Breast epithelium (tissue), 4 donors: ENCODE measurements around the gene FZR1. TPM values are rescaled to one million over a fixed set of nuclear protein-coding genes. Genes with fewer than 3 reads are reported as not detected.
"Not testable (repeated sequence)": the region's sequence is repeated elsewhere in the genome, so short reads cannot be mapped to it uniquely, and the experiment has no call there.

Experiments used
- DNase-seq, 2 donors: peaks; one replicate each; pipeline ENCODE4 v3.0.0-alpha.2; 2019; ENCODE audit warnings: low spot score in 2 of 2
- H3K27ac ChIP-seq, 2 donors: fragments of 200-600 bp; sonication (generic) in 1 of 2; one replicate each; pipeline ENCODE4 v1.5.1; 2016 to 2019; ENCODE audit warnings: mild to moderate bottlenecking in 1 of 2
- H3K27me3 ChIP-seq, 2 donors: fragments of 200-600 bp; sonication (generic) in 1 of 2; one replicate each; pipeline versions ENCODE4 v1.5.1 to v1.6.0; 2017 to 2019; ENCODE audit warnings: control low read depth in 1 of 2, mild to moderate bottlenecking in 1 of 2
- H3K36me3 ChIP-seq: fragments of 200-600 bp; one replicate; pipeline ENCODE4 v1.5.1; 2019
- H3K4me1 ChIP-seq, 2 donors: fragments of 200-600 bp; sonication (generic); one replicate each; pipeline ENCODE4 v1.5.1; 2016 to 2019; ENCODE audit warnings: control low read depth in 1 of 2
- H3K4me3 ChIP-seq, 3 donors: fragments of 200-600 bp; sonication (generic); 1 replicate in 2 of 3; 2 replicates in 1 of 3; pipeline ENCODE4 v1.5.1; 2016 to 2019; ENCODE audit warnings: mild to moderate bottlenecking in 3 of 3, moderate library complexity in 2 of 3
- H3K9me3 ChIP-seq, 2 donors: fragments of 200-600 bp; sonication (generic) in 1 of 2; one replicate each; pipeline ENCODE4 v1.5.1; 2016 to 2019; ENCODE audit warnings: control low read depth in 1 of 2
- CTCF ChIP-seq, 3 donors: fragments of 450-650 bp; IDR thresholded peaks; one replicate each; pipeline ENCODE4 v1.5.1; 2016 to 2017; ENCODE audit warnings: antibody characterized with exemption in 3 of 3, mild to moderate bottlenecking in 3 of 3, moderate library complexity in 3 of 3
- POLR2A ChIP-seq: fragments of 450-650 bp; IDR thresholded peaks from one replicate; pipeline ENCODE4 v1.6.1; 2016; ENCODE audit warnings: antibody characterized with exemption, mild to moderate bottlenecking, moderate library complexity
- POLR2AphosphoS5 ChIP-seq, 3 donors: sonication (generic); formaldehyde crosslinking; IDR thresholded peaks; one replicate each; pipeline ENCODE4 v1.6.1; 2017; ENCODE audit warnings: antibody characterized with exemption in 3 of 3
- intact Hi-C: fragments of 100-400 bp; cut with DNase I; formaldehyde crosslinking; loops from one replicate; pipeline ENCODE4 v1.15.1; 2023; ENCODE audit warnings: low total_unique reads
- total RNA-seq, 3 donors: library from RNA; depleted of rRNA; stranded (reverse); fragments of >200 nt; gene quantifications; one replicate each; pipeline ENCODE4 v1.1.0, GENCODE V29; 2016

Gene FZR1
- total RNA-seq, 3 donors from 2014 or later, result 15.8 to 28.7 (median 26.5) TPM

DNA sequence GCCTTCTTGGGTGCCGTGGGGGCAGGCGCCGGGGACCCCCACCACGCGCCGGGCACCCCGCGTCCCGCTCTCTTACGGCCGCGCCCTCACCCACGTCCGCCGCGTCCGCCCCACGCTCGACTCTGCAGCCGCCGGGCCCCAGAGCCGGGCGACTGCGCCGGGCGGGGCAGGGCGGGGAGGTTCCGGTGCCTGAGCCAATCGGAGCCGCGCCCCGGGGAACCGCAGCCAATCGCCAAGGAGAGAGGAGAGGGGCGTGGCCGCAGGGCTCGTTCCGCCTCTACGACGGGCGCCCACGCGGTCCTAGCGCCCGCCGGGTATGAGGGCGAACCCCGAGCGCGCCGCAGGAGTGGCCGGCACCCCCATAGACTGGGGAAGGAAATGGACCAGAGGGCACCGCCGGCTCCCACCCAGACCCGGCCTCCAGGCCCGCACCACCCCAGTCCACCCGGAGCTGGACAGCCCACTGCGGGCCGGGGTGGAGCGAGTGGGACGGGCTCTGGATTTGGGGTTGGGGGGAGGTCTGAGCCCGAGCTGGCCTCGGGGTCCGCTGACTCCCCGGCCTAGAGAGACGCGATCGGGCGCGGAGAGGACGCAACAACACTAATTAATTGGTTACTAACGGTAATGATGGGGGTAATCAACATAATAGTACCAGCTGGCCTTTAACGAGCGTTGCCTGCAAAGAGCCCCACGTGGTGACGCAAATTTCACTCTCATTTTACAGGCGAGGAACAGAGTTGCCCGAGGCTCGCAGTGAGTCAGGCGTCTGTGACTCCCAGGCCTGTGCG is 51.5 kb downstream of the FZR1 start, which contains the start of gene MFSD12:
Gene MFSD12, minus strand, starts transcription at position 126 of the 788 bp plus-strand sequence. CDS start 183 bp downstream, outside the sequence.
- H3K4me1 ChIP-seq, result peaks cover 0 to 14% of the 10 kb centered on the region in 2 donors
- H3K27me3 ChIP-seq, result no peaks in the 10 kb centered on the region
- peak within 1 kb of the TSS; percentile 63 to 84 for H3K27ac ChIP-seq
- intact Hi-C loops, result no loop called here
- H3K9me3 ChIP-seq, result no peaks in the 10 kb centered on the region
- peak within 1 kb of the TSS; percentile 90 to 99 (median 93) for H3K4me3 ChIP-seq
- no peaks in the 10 kb centered on the region for H3K36me3 ChIP-seq
- DNase-seq, result peak; percentile 93 to 97
- TF ChIP-seq POLR2AphosphoS5 (IDR thresholded peaks at IDR 0.05) (peak in 2 of 3 donors; percentile 35 to 47), CTCF (IDR thresholded peaks at IDR 0.05) (no peak)

- TF ChIP-seq CTCF (IDR thresholded peaks at IDR 0.05), result no peak
- TF ChIP-seq POLR2AphosphoS5 (IDR thresholded peaks at IDR 0.05), result no peak
- no peak for TF ChIP-seq POLR2A
- no peak for DNase-seq
- no peaks in the 10 kb centered on the region for H3K27me3 ChIP-seq
- no peaks in the 10 kb centered on the region for H3K9me3 ChIP-seq
- H3K27ac ChIP-seq, result no peak overlapping the region
- no peaks in the 10 kb centered on the region for H3K36me3 ChIP-seq
- H3K4me3 ChIP-seq, result no peak overlapping the region
- no peaks in the 10 kb centered on the region for H3K4me1 ChIP-seq
- intact Hi-C loops, result no loop called here
Observed at GRCh38 chr19:3563709-3564524, 57.8 kb downstream of the FZR1 start.

- no peaks in the 10 kb centered on the region for H3K36me3 ChIP-seq
- no peak for TF ChIP-seq CTCF (IDR thresholded peaks at IDR 0.05)
- intact Hi-C loops, result no loop called here
Observed at GRCh38 chr19:3565139-3565538, 59.0 kb downstream of the FZR1 start.

DNA sequence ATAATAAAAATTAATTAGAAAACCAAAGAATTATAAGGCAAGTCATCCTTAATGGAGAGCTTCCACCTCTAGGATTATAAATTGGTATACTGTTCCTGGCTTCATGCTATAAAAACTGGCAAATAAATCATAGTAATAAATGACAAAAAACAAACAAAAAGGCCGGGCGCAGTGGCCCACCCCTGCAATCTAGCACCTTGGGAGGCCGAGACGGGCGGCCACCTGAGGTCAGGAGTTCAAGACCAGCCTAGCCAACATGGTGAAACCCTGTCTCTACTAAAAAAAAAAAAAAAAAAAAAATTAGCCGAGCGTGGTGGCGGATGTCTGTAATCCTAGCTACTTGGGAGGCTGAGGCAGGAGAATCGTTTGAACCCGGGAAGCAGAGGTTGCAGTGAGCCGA is 63.9 kb downstream of the FZR1 start:
- H3K27me3 ChIP-seq, DNase-seq, H3K36me3 ChIP-seq, H3K9me3 ChIP-seq, intact Hi-C loops, H3K4me1 ChIP-seq, H3K4me3 ChIP-seq: not testable (repeated sequence)
- peak overlapping the region in 1 of 2 donors; percentile 76 for H3K27ac ChIP-seq

More at GRCh38 chr19:3565139-3565538, 59.0 kb downstream of the FZR1 start:
- Histone ChIP-seq H3K27me3 (no peaks in the 10 kb centered on the region), H3K9me3 (no peaks in the 10 kb centered on the region), H3K27ac (no peak overlapping the region), H3K4me3 (no peak overlapping the region), H3K4me1 (no peaks in the 10 kb centered on the region)
- no peak for DNase-seq

GRCh38 chr19:3570606-3571011 is 64.5 kb downstream of the FZR1 start:
- no peak for TF ChIP-seq POLR2A
- TF ChIP-seq POLR2AphosphoS5 (IDR thresholded peaks at IDR 0.05), result peak in 1 of 3 donors; percentile 28
- Histone ChIP-seq H3K27me3 (no peaks in the 10 kb centered on the region), H3K4me3 (no peak overlapping the region), H3K36me3 (no peaks in the 10 kb centered on the region), H3K27ac (peak overlapping the region; percentile 64 to 76), H3K4me1 (no peaks in the 10 kb centered on the region), H3K9me3 (no peaks in the 10 kb centered on the region)
- DNase-seq, result peak in 1 of 2 donors; percentile 86
- intact Hi-C loops, result no loop called here
